HCT116 (cell line): Measurements from ENCODE around the gene OPCML.

ENCODE experiments used
- ATF3 ChIP-seq: IDR thresholded peaks from 2 replicates; pipeline ENCODE4 v1.6.1; 2012
- CEBPB ChIP-seq: IDR thresholded peaks from 2 replicates; pipeline ENCODE4 v1.6.1; 2012; ENCODE audit warnings: low read depth
- CTCF ChIP-seq, 3 experiments: fragments of 200-600 bp in 1 of 3; sonication (generic) in 1 of 3; IDR thresholded peaks in 2 of 3; conservative IDR thresholded peaks in 1 of 3; 2 replicates each; pipeline ENCODE4 v1.5.1; 2012 to 2017; ENCODE audit warnings: low read depth in 2 of 3, low read length in 2 of 3, antibody characterized with exemption in 1 of 3, borderline replicate concordance in 1 of 3, control low read depth in 1 of 3, mild to moderate bottlenecking in 1 of 3, mixed read lengths in 1 of 3, mixed run types in 1 of 3, moderate library complexity in 1 of 3; ENCODE audit not compliant: insufficient read depth in 1 of 3
- EGR1 ChIP-seq: IDR thresholded peaks from 2 replicates; pipeline ENCODE4 v1.6.1; 2012; ENCODE audit warnings: low read depth
- EZH2 ChIP-seq: fragments of 200-600 bp; sonication (generic); IDR thresholded peaks from 2 replicates; pipeline ENCODE4 v1.6.1; 2017; ENCODE audit warnings: antibody characterized with exemption, mixed run types
- FOSL1 ChIP-seq: IDR thresholded peaks from 2 replicates; pipeline ENCODE4 v1.6.1; 2012; ENCODE audit warnings: low read depth
- JUND ChIP-seq: IDR thresholded peaks from 2 replicates; pipeline ENCODE4 v1.6.1; 2012
- MAX ChIP-seq: IDR thresholded peaks from 2 replicates; pipeline ENCODE4 v1.6.1; 2012
- POLR2A ChIP-seq: IDR thresholded peaks from 2 replicates; pipeline ENCODE4 v1.7.0; 2011; ENCODE audit warnings: borderline replicate concordance; ENCODE audit not compliant: insufficient read depth, insufficient read length; ENCODE audit errors: extremely low read depth
- POLR2AphosphoS5 ChIP-seq: IDR thresholded peaks from 2 replicates; pipeline ENCODE4 v1.6.1; 2011; ENCODE audit warnings: mild to moderate bottlenecking, low read depth, low read length, moderate library complexity
- REST ChIP-seq: IDR thresholded peaks from 2 replicates; pipeline ENCODE4 v1.6.1; 2012; ENCODE audit warnings: low read depth
- YY1 ChIP-seq: IDR thresholded peaks from 2 replicates; pipeline ENCODE4 v1.6.1; 2011; ENCODE audit warnings: low read length, low read depth, moderate library complexity, mild to moderate bottlenecking; ENCODE audit not compliant: insufficient replicate concordance; ENCODE audit errors: extremely low read depth

- no peak for TF ChIP-seq CTCF (IDR thresholded peaks at IDR 0.05 in 2 of 3, conservative IDR thresholded peaks at IDR 0.05 in 1 of 3; ENCODE audit: borderline replicate concordance in 1 of 3, insufficient read depth in 1 of 3, low read depth in 2 of 3, low read length in 2 of 3)
- TF ChIP-seq POLR2A: no peak
- no peak for TF ChIP-seq MAX
- no peak for TF ChIP-seq YY1
- no peak for TF ChIP-seq POLR2AphosphoS5
- no peak for TF ChIP-seq CEBPB
- no peak for TF ChIP-seq EGR1
- TF ChIP-seq REST: no peak
- TF ChIP-seq ATF3: no peak
- TF ChIP-seq JUND: no peak
- no peak for TF ChIP-seq FOSL1
- no peak for TF ChIP-seq EZH2
Observed at GRCh38 chr11:133156986-133157745, 375.1 kb downstream of the OPCML start.
